ENCODE measurements around the gene KNTC1. TPM values are rescaled to one million over a fixed set of nuclear protein-coding genes. Genes with fewer than 3 reads are reported as not detected.

Gene KNTC1
- total and polyA plus RNA-seq, 2 of the 8 experiments (the other 6 are each of a cell fraction or from before 2014, with no cell fraction given): 52.7 to 80.2 TPM

- Histone ChIP-seq H3K27me3 (replicated peaks in 1 of 4; ENCODE audit: control insufficient read depth in 3 of 4, extremely low read depth in 1 of 4, insufficient read depth in 3 of 4, low read length in 3 of 4) (no peaks in the 10 kb centered on the region), H3K4me1 (replicated peaks in 1 of 4; ENCODE audit: control insufficient read depth in 3 of 4, insufficient read depth in 4 of 4, low read length in 3 of 4) (no peaks in the 10 kb centered on the region), H2BK20ac (ENCODE audit: low read length) (no peak overlapping the region), H3K9me3 (ENCODE audit: insufficient read depth in 2 of 2, low read depth in 1 of 2, low read length in 1 of 2) (no peaks in the 10 kb centered on the region), H3K27ac (ENCODE audit: low read depth, low read length) (no peak overlapping the region), H3K9ac (replicated peaks in 1 of 4; ENCODE audit: extremely low read depth in 1 of 4, low read depth in 3 of 4, low read length in 3 of 4) (no peak overlapping the region), H2AFZ (ENCODE audit: low read length) (no peak overlapping the region), H4K91ac (replicated peaks; ENCODE audit: insufficient read length, low read length) (no peak overlapping the region), H3K79me2 (ENCODE audit: control insufficient read depth in 1 of 2, insufficient read depth in 2 of 2, low read length in 2 of 2) (no peaks in the 10 kb centered on the region), H3K23ac (ENCODE audit: insufficient read length) (no peak overlapping the region), H4K8ac (ENCODE audit: extremely low read depth, insufficient read depth, low read length) (no peak overlapping the region), H3K18ac (ENCODE audit: extremely low read depth, low read length) (no peak overlapping the region), H3K4ac (replicated peaks; ENCODE audit: insufficient read length, low read depth, low read length) (no peak overlapping the region), H3K4me2 (ENCODE audit: insufficient read depth in 1 of 2, low read depth in 2 of 2, low read length in 2 of 2) (no peak overlapping the region), H3K56ac (replicated peaks; ENCODE audit: insufficient read length, low read depth, low read length) (no peak overlapping the region), H3K23me2 (ENCODE audit: low read depth, low read length) (no peaks in the 10 kb centered on the region), H2AK5ac (ENCODE audit: low read depth, low read length) (no peak overlapping the region), H2BK12ac (ENCODE audit: low read depth, low read length) (no peak overlapping the region), H3K79me1 (ENCODE audit: low read depth, low read length) (no peaks in the 10 kb centered on the region), H3K4me3 (ENCODE audit: extremely low read depth in 1 of 4, insufficient read depth in 2 of 4, low read depth in 3 of 4, low read length in 4 of 4) (no peak overlapping the region), H4K5ac (ENCODE audit: insufficient read length, low read depth, low read length) (no peak overlapping the region), H4K20me1 (replicated peaks in 1 of 2; ENCODE audit: control insufficient read depth in 1 of 2, insufficient read depth in 2 of 2, low read length in 2 of 2) (no peaks in the 10 kb centered on the region), H3K36me3 (ENCODE audit: control insufficient read depth in 2 of 4, insufficient read depth in 4 of 4, low read length in 3 of 4) (peaks cover 19 to 82% (median 60%) of the 10 kb centered on the region in 4 experiments; a peak in 7 of 8 replicates), H2BK15ac (ENCODE audit: low read length) (no peak overlapping the region), H2BK5ac (ENCODE audit: low read depth, low read length) (no peak overlapping the region), H3K14ac (ENCODE audit: insufficient read length) (no peak overlapping the region), H2BK120ac (replicated peaks; ENCODE audit: low read depth, low read length) (no peak overlapping the region)
- FAIRE-seq (no peak), DNase-seq (ENCODE audit: low read depth in 1 of 2, low spot score in 2 of 2) (no peak)
- POLR2A ChIA-PET (ENCODE audit: partially characterized antibody): interaction anchor here (1.4 to 2.5 kb wide), 2 partner anchors 9 to 58 kb away, joined by 5 to 8 read pairs; partner anchors contain the start of genes KNTC1 and RSRC2
- TF ChIP-seq TAF7 (optimal IDR thresholded peaks at IDR 0.05; ENCODE audit: borderline replicate concordance, low read depth, low read length): no peak
- no peak for TF ChIP-seq YY1 (IDR thresholded peaks at IDR 0.05; ENCODE audit: low read depth, low read length)
- WGBS, 2 experiments (ENCODE audit: extremely low coverage in 1 of 2, insufficient coverage in 1 of 2, insufficient read length in 1 of 2, insufficient replicate concordance in 2 of 2, low coverage in 1 of 2, low lambda C conversion rate in 2 of 2, missing lambda C conversion rate in 1 of 2): 95% methylated on average over 4 of the region's 4 CpGs; no CpG with 5 or more reads in 1 of the 2 experiments
- CTCF ChIA-PET (ENCODE audit: partially characterized antibody): interaction anchor here (0.9 kb wide), 1 partner anchor 9 kb away, joined by 4 read pairs; no protein-coding TSS in a partner anchor
These were observed 57.3 kb downstream of the KNTC1 start for GRCh38 chr12:122584177-122584863.
